A549 (cell line): ENCODE measurements around the gene PCBP3. TPM values are rescaled to one million over a fixed set of nuclear protein-coding genes. Genes with fewer than 3 reads are reported as not detected.

Experiments
- ATAC-seq, 2 experiments: fragments of 200-7000 bp in 1 of 2; fragments of >200 bp in 1 of 2; cut with Nextera tagmentation in 1 of 2; cut with Tn5 transposase in 1 of 2; 3 replicates each; pipeline versions ENCODE4 v1.8.0 to v1.9.1; 2018 to 2020; ENCODE audit warnings: mild to moderate bottlenecking in 1 of 2, moderate library complexity in 1 of 2
- CTCF ChIA-PET: fragments of 300-600 bp; sonication (Branson Sonifier 250); formaldehyde crosslinking; extraction: SDS; loops from one replicate; lab custom pipeline; 2021; ENCODE audit warnings: antibody characterized with exemption, inconsistent platforms; lab: Yijun Ruan, JAX
- POLR2A ChIA-PET: fragments of 350-600 bp; formaldehyde crosslinking; extraction: SDS; loops from one replicate; lab custom pipeline; 2021; ENCODE audit warnings: antibody characterized with exemption, inconsistent platforms; lab: Yijun Ruan, JAX
- DNase-seq, 2 experiments: peaks; one replicate each; pipeline versions ENCODE4 v3.0.0 to v3.0.0-alpha.2; 2011 to 2016; ENCODE audit warnings: low read depth in 1 of 2, low spot score in 1 of 2
- FAIRE-seq: peaks from 2 replicates; lab custom pipeline; 2011; peaks lifted over from hg19 to GRCh38; lab: Jason Lieb, UNC
- H3K27ac ChIP-seq, 2 experiments: fragments of >200 bp; sonication (Bioruptor Twin); formaldehyde crosslinking; 3 replicates each; pipeline ENCODE4 v1.5.1; 2016 to 2017
- H3K4me1 ChIP-seq: fragments of >200 bp; sonication (Bioruptor Twin); formaldehyde crosslinking; 3 replicates; pipeline ENCODE4 v1.6.1; 2016
- H3K4me2 ChIP-seq: fragments of >200 bp; sonication (Bioruptor Twin); formaldehyde crosslinking; 3 replicates; pipeline ENCODE4 v1.6.1; 2016
- H3K4me3 ChIP-seq: fragments of >200 bp; sonication (Bioruptor Twin); formaldehyde crosslinking; 3 replicates; pipeline ENCODE4 v1.5.1; 2016
- H3K9me3 ChIP-seq: fragments of >200 bp; sonication (Bioruptor Twin); formaldehyde crosslinking; 3 replicates; pipeline ENCODE4 v1.6.1; 2016
- ATOH8 ChIP-seq: fragments of 250-450 bp; sonication (Bioruptor Pico); IDR thresholded peaks from 2 replicates; pipeline ENCODE4 v1.5.0; 2020; ENCODE audit warnings: low read depth, mild to moderate bottlenecking, moderate library complexity
- BCL3 ChIP-seq: fragments of >200 bp; sonication (Bioruptor Twin); formaldehyde crosslinking; IDR thresholded peaks from 3 replicates; pipeline ENCODE4 v1.6.1; 2016
- BHLHE40 ChIP-seq: IDR thresholded peaks from 2 replicates; pipeline ENCODE4 v1.6.1; 2012; ENCODE audit warnings: low read depth, low read length, inconsistent platforms
- CBX2 ChIP-seq: fragments of 200-600 bp; sonication (generic); IDR thresholded peaks from 2 replicates; pipeline ENCODE4 v1.6.1; 2016; ENCODE audit warnings: low read depth, mild to moderate bottlenecking, borderline replicate concordance
- EHMT2 ChIP-seq: fragments of 200-600 bp; sonication (generic); IDR thresholded peaks from 2 replicates; pipeline ENCODE4 v1.6.1; 2016; ENCODE audit warnings: antibody characterized with exemption, low read depth, mild to moderate bottlenecking, moderate library complexity
- EP300 ChIP-seq, 2 experiments: fragments of >200 bp; sonication (Bioruptor Twin); formaldehyde crosslinking; IDR thresholded peaks; 2 replicates in 1 of 2; 3 replicates in 1 of 2; pipeline ENCODE4 v1.6.1; 2016 to 2017
- FOSB ChIP-seq: fragments of 250-450 bp; sonication (Bioruptor Pico); IDR thresholded peaks from 2 replicates; pipeline ENCODE4 v1.5.0; 2020; ENCODE audit warnings: mild to moderate bottlenecking, moderate library complexity
- FOXS1 ChIP-seq: fragments of 250-450 bp; sonication (Bioruptor Pico); IDR thresholded peaks from 2 replicates; pipeline ENCODE4 v1.5.0; 2020; ENCODE audit warnings: mild to moderate bottlenecking, moderate library complexity
- GATA3 ChIP-seq: IDR thresholded peaks from 2 replicates; pipeline ENCODE4 v1.6.1; 2012; ENCODE audit warnings: borderline replicate concordance
- HEYL ChIP-seq: fragments of 250-450 bp; sonication (Bioruptor Pico); IDR thresholded peaks from 2 replicates; pipeline ENCODE4 v1.8.0; 2021; ENCODE audit warnings: mild to moderate bottlenecking, moderate library complexity
- HOXA7 ChIP-seq: fragments of 250-450 bp; sonication (Bioruptor Pico); IDR thresholded peaks from 2 replicates; pipeline ENCODE4 v1.5.0; 2020; ENCODE audit warnings: mild to moderate bottlenecking, moderate library complexity
- HOXB13 ChIP-seq: fragments of 250-450 bp; sonication (Bioruptor Pico); IDR thresholded peaks from 2 replicates; pipeline ENCODE4 v1.5.0; 2020; ENCODE audit warnings: low read depth, mild to moderate bottlenecking, moderate library complexity
- HOXB5 ChIP-seq: fragments of 250-450 bp; sonication (Bioruptor Pico); IDR thresholded peaks from 2 replicates; pipeline ENCODE4 v1.5.0; 2020; ENCODE audit warnings: mild to moderate bottlenecking, moderate library complexity
- JUN ChIP-seq, 2 experiments: fragments of >200 bp; sonication (Bioruptor Twin); formaldehyde crosslinking; IDR thresholded peaks; 2 replicates in 1 of 2; 3 replicates in 1 of 2; pipeline ENCODE4 v1.6.1; 2016 to 2017
- KDM1A ChIP-seq: fragments of 200-600 bp; sonication (generic); IDR thresholded peaks from 2 replicates; pipeline ENCODE4 v1.6.1; 2016; ENCODE audit warnings: low read depth, mild to moderate bottlenecking
- MAX ChIP-seq: IDR thresholded peaks from 2 replicates; pipeline ENCODE4 v1.6.1; 2012
- MYC ChIP-seq: IDR thresholded peaks from 2 replicates; pipeline ENCODE4 v1.6.1; 2012; ENCODE audit warnings: mild to moderate bottlenecking, inconsistent platforms, low read length, improper control_type of control experiment, borderline replicate concordance
- PHF8 ChIP-seq: fragments of 200-600 bp; sonication (generic); IDR thresholded peaks from 2 replicates; pipeline ENCODE4 v1.6.1; 2016; ENCODE audit warnings: low read depth, mild to moderate bottlenecking, antibody characterized with exemption, moderate library complexity, borderline replicate concordance
- TP53 ChIP-seq: fragments of 250-450 bp; sonication (Bioruptor Pico); IDR thresholded peaks from 2 replicates; pipeline ENCODE4 v1.5.0; 2021; ENCODE audit warnings: mild to moderate bottlenecking, moderate library complexity
- WGBS: methylation state at CpG from one replicate; pipeline ENCODE4 v1.1.6; 2017; ENCODE audit errors: missing lambda C conversion rate; 5-methylcytosine and 5-hydroxymethylcytosine counted together
- polyA plus RNA-seq, 4 experiments: library from polyadenylated mRNA; depleted of rRNA in 3 of 4; stranded (reverse); fragments of >200 nt; fragmentation: RNase III in 1 of 4; extraction: RNeasy Plus Mini Kit Qiagen cat#74134 plus additional on column Dnase treatment in 1 of 4; gene quantifications; 2 replicates in 3 of 4; 3 replicates in 1 of 4; pipeline ENCODE4 v1.2.3, GENCODE V29; 2011 to 2017
- TF ChIP-seq, protein P1 (sequence below): fragments of 250-450 bp; sonication (Bioruptor Pico); IDR thresholded peaks from 2 replicates; pipeline ENCODE4 v1.5.0; 2021; ENCODE audit warnings: mild to moderate bottlenecking, moderate library complexity, borderline replicate concordance

Gene PCBP3
- polyA plus RNA-seq, 2 of the 4 experiments (the other 2 are of a cell fraction): 0.30 to 0.34 TPM

- Histone ChIP-seq H3K4me1 (no peaks in the 10 kb centered on the region), H3K4me3 (no peak overlapping the region), H3K27ac (no peak overlapping the region), H3K4me2 (no peak overlapping the region), H3K9me3 (no peaks in the 10 kb centered on the region)
- ChIA-PET CTCF (interaction anchor here (0.5 to 1.0 kb wide), 3 partner anchors 27 to 184 kb away, joined by 3 to 4 read pairs (median 3); no protein-coding TSS in a partner anchor), POLR2A (no interaction called here)
- 5% methylated on average over 3 of the region's 3 CpGs for WGBS
- ATAC-seq (no peak), DNase-seq (no peak), FAIRE-seq (no peak)
- TF ChIP-seq JUN (IDR thresholded peaks at IDR 0.05): no peak
- TF ChIP-seq HOXB13 (CRISPR knock-in tag): no peak
- no peak for TF ChIP-seq HOXB5 (CRISPR knock-in tag)
- TF ChIP-seq PHF8: no peak
- TF ChIP-seq FOSB (CRISPR knock-in tag): no peak
- no peak for TF ChIP-seq EP300 (IDR thresholded peaks at IDR 0.05)
Measured at GRCh38 chr21:45698493-45699184, 55.1 kb downstream of the PCBP3 start.

GRCh38 chr21:45699251-45699942 lies 55.9 kb downstream of the PCBP3 start:
- ATAC-seq (no peak), DNase-seq (no peak), FAIRE-seq (no peak)
- TF ChIP-seq ATOH8 (CRISPR knock-in tag): no peak
- no peak for TF ChIP-seq CBX2
- no peak for TF ChIP-seq MAX
- TF ChIP-seq HOXA7 (CRISPR knock-in tag): no peak
- no peak for TF ChIP-seq BCL3
- TF ChIP-seq MYC: no peak
- TF ChIP-seq HEYL: no peak
- no peak for TF ChIP-seq TP53
- TF ChIP-seq KDM1A: no peak
- TF ChIP-seq, protein P1, sequence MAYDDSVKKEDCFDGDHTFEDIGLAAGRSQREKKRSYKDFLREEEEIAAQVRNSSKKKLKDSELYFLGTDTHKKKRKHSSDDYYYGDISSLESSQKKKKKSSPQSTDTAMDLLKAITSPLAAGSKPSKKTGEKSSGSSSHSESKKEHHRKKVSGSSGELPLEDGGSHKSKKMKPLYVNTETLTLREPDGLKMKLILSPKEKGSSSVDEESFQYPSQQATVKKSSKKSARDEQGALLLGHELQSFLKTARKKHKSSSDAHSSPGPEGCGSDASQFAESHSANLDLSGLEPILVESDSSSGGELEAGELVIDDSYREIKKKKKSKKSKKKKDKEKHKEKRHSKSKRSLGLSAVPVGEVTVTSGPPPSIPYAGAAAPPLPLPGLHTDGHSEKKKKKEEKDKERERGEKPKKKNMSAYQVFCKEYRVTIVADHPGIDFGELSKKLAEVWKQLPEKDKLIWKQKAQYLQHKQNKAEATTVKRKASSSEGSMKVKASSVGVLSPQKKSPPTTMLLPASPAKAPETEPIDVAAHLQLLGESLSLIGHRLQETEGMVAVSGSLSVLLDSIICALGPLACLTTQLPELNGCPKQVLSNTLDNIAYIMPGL: no peak
- TF ChIP-seq GATA3: no peak
- no peak for TF ChIP-seq BHLHE40
- no peak for TF ChIP-seq FOXS1 (CRISPR knock-in tag)
- TF ChIP-seq HOXB13 (CRISPR knock-in tag): no peak
- TF ChIP-seq EP300 (IDR thresholded peaks at IDR 0.05): no peak
- no peak for TF ChIP-seq EHMT2
- no peaks in the 10 kb centered on the region for H3K4me1 ChIP-seq
- no peaks in the 10 kb centered on the region for H3K9me3 ChIP-seq
- H3K27ac ChIP-seq: no peak overlapping the region
- no peak overlapping the region for H3K4me2 ChIP-seq
- POLR2A ChIA-PET: no interaction called here
- 47% methylated on average over 7 of the region's 7 CpGs for WGBS
- CTCF ChIA-PET: interaction anchor here (0.6 kb wide), 1 partner anchor 13 kb away, joined by 3 read pairs; no protein-coding TSS in a partner anchor
- no peak overlapping the region for H3K4me3 ChIP-seq
